Measurements from ENCODE around the gene ASTN2. TPM values are rescaled to one million over a fixed set of nuclear protein-coding genes. Genes with fewer than 3 reads are reported as not detected.

The ASTN2 gene
- total and polyA plus RNA-seq, 4 donors: 0.57 to 2.9 (median 1.4) TPM

GRCh38 chr9:116644091-116644688, 770.7 kb downstream of the ASTN2 start:
- Histone ChIP-seq H3K36me3 (ENCODE audit: control insufficient read depth in 4 of 4, insufficient read depth in 3 of 4, low read depth in 1 of 4, low read length in 3 of 4) (no peaks in the 10 kb centered on the region), H3K27ac (ENCODE audit: low read depth in 1 of 2, low read length in 2 of 2) (no peak overlapping the region), H3K9ac (ENCODE audit: low read depth in 1 of 2, low read length in 2 of 2) (no peak overlapping the region), H3K4me3 (ENCODE audit: low read depth in 1 of 3, low read length in 3 of 3) (no peak overlapping the region), H3K9me3 (ENCODE audit: control insufficient read depth in 4 of 4, low read length in 3 of 4) (no peaks in the 10 kb centered on the region), H3K27me3 (ENCODE audit: control insufficient read depth in 4 of 4, insufficient read depth in 4 of 4, low read length in 3 of 4) (no peaks in the 10 kb centered on the region), H3K4me1 (ENCODE audit: control insufficient read depth in 4 of 4, insufficient read depth in 4 of 4, low read length in 3 of 4) (no peaks in the 10 kb centered on the region)
- TF ChIP-seq ZBTB33 (IDR thresholded peaks at IDR 0.05) (no peak), FOXA1 (IDR thresholded peaks at IDR 0.05) (no peak), RAD21 (IDR thresholded peaks at IDR 0.05) (no peak), FOXA2 (IDR thresholded peaks at IDR 0.05) (no peak), HNF4A (conservative IDR thresholded peaks at IDR 0.05) (no peak), ATF3 (IDR thresholded peaks at IDR 0.05) (no peak), YY1 (IDR thresholded peaks at IDR 0.05) (no peak), HNF4G (IDR thresholded peaks at IDR 0.05) (no peak), SP1 (IDR thresholded peaks at IDR 0.05) (no peak), NR2F2 (IDR thresholded peaks at IDR 0.05) (no peak), REST (IDR thresholded peaks at IDR 0.05) (no peak), CTCF (IDR thresholded peaks at IDR 0.05; ENCODE audit: low read depth, low read length, missing input control) (no peak), EGR1 (IDR thresholded peaks at IDR 0.05; ENCODE audit: low read depth in 2 of 2) (no peak), RXRA (IDR thresholded peaks at IDR 0.05) (no peak), JUND (IDR thresholded peaks at IDR 0.05) (no peak)
- no peak for DNase-seq (ENCODE audit: low spot score)
- WGBS: 89% methylated on average over 2 of the region's 2 CpGs

GRCh38 chr9:116643691-116644090, 771.2 kb downstream of the ASTN2 start:
- no peaks in the 10 kb centered on the region for H3K36me3 ChIP-seq (ENCODE audit: control insufficient read depth in 4 of 4, insufficient read depth in 3 of 4, low read depth in 1 of 4, low read length in 3 of 4)
- no peak overlapping the region for H3K27ac ChIP-seq (ENCODE audit: low read depth in 1 of 2, low read length in 2 of 2)
- H3K4me1 ChIP-seq (ENCODE audit: control insufficient read depth in 4 of 4, insufficient read depth in 4 of 4, low read length in 3 of 4): no peaks in the 10 kb centered on the region
- no peaks in the 10 kb centered on the region for H3K27me3 ChIP-seq (ENCODE audit: control insufficient read depth in 4 of 4, insufficient read depth in 4 of 4, low read length in 3 of 4)
- no peaks in the 10 kb centered on the region for H3K9me3 ChIP-seq (ENCODE audit: control insufficient read depth in 4 of 4, low read length in 3 of 4)
- WGBS: 98% methylated on average over 1 of the region's 1 CpG
- DNase-seq (ENCODE audit: low spot score): no peak
- H3K9ac ChIP-seq (ENCODE audit: low read depth in 1 of 2, low read length in 2 of 2): no peak overlapping the region
- H3K4me3 ChIP-seq (ENCODE audit: low read depth in 1 of 3, low read length in 3 of 3): no peak overlapping the region
- TF ChIP-seq YY1 (IDR thresholded peaks at IDR 0.05) (no peak), HNF4G (IDR thresholded peaks at IDR 0.05) (no peak), REST (IDR thresholded peaks at IDR 0.05) (no peak), RAD21 (IDR thresholded peaks at IDR 0.05) (no peak), CTCF (IDR thresholded peaks at IDR 0.05; ENCODE audit: low read depth, low read length, missing input control) (no peak), HNF4A (conservative IDR thresholded peaks at IDR 0.05) (no peak), SP1 (IDR thresholded peaks at IDR 0.05) (no peak), ATF3 (IDR thresholded peaks at IDR 0.05) (no peak), EGR1 (IDR thresholded peaks at IDR 0.05; ENCODE audit: low read depth in 2 of 2) (no peak), GABPA (IDR thresholded peaks at IDR 0.05 in 1 of 2, conservative IDR thresholded peaks at IDR 0.05 in 1 of 2) (no peak), RXRA (IDR thresholded peaks at IDR 0.05) (no peak)

Data from liver (tissue), 9 donors.